Measurements from ENCODE around the gene SAFB2. TPM values are rescaled to one million over a fixed set of nuclear protein-coding genes. Genes with fewer than 3 reads are reported as not detected.
A peak's percentile ranks its signal among the peaks of the same experiment; 100 is the strongest.

Gene SAFB2
- total RNA-seq, 1 experiment from 2014 or later, result 76.1 TPM

- H3K9me3 ChIP-seq (ENCODE audit: control insufficient read depth, low read depth, low read length), result no peaks in the 10 kb centered on the region
- H3K4me2 ChIP-seq (ENCODE audit: insufficient read depth, insufficient read length, low read length), result no peak overlapping the region
- H2BK15ac ChIP-seq (ENCODE audit: low read depth, low read length), result no peak overlapping the region
- H3K27ac ChIP-seq (ENCODE audit: insufficient read length, low read depth, low read length), result no peak overlapping the region
- no peak overlapping the region for H3K23ac ChIP-seq (ENCODE audit: insufficient read length, low read depth, low read length)
- no CpG with 5 or more reads among the region's 22 CpGs for WGBS (ENCODE audit: extremely low coverage, insufficient read length, low lambda C conversion rate)
- no peak overlapping the region for H4K8ac ChIP-seq (replicated peaks; ENCODE audit: insufficient read length, low read depth, low read length)
- no peak for TF ChIP-seq CTCF (conservative IDR thresholded peaks at IDR 0.05)
- no peaks in the 10 kb centered on the region for H3K23me2 ChIP-seq (ENCODE audit: insufficient read length, low read depth, low read length, poor library complexity, severe bottlenecking)
- H3K18ac ChIP-seq (ENCODE audit: insufficient read length, low read depth, low read length), result no peak overlapping the region
- no peak overlapping the region for H3K14ac ChIP-seq (ENCODE audit: insufficient read depth, low read length)
- no peak overlapping the region for H2BK5ac ChIP-seq (ENCODE audit: insufficient read length, low read length)
- H3K9ac ChIP-seq (ENCODE audit: extremely low read depth, insufficient read length, low read length), result no peak overlapping the region
- Mint-ChIP-seq H3K4me3 (no peak overlapping the region; a peak in 1 of 5 replicates), H3K4me1 (peaks cover 7 to 14% of the 10 kb centered on the region in 2 experiments), H3K9me3 (no peaks in the 10 kb centered on the region), H3K27me3 (ENCODE audit: low read depth) (no peaks in the 10 kb centered on the region; the same call in 1 of the 2 replicates), H3K36me3 (ENCODE audit: insufficient read depth in 1 of 3, low read depth in 3 of 3) (peaks cover 45 to 87% (median 70%) of the 10 kb centered on the region in 3 experiments; a peak in 6 of 7 replicates), H3K27ac (peak overlapping the region; percentile 36 to 94 (median 91); a peak in 4 of 7 replicates)
- no peak overlapping the region for H2BK120ac ChIP-seq (ENCODE audit: low read depth, low read length, poor library complexity, severe bottlenecking)
- no peak overlapping the region for H4K91ac ChIP-seq (ENCODE audit: insufficient read length, low read depth, low read length)
- H2BK12ac ChIP-seq (ENCODE audit: insufficient read length, low read depth, low read length), result no peak overlapping the region
- H3K79me1 ChIP-seq (ENCODE audit: insufficient read depth, low read depth, low read length, poor library complexity, severe bottlenecking), result no peaks in the 10 kb centered on the region
- peaks cover 4% of the 10 kb centered on the region for H4K20me1 ChIP-seq (ENCODE audit: control insufficient read depth, insufficient read depth, insufficient read length)
- no peak overlapping the region for H2BK20ac ChIP-seq (ENCODE audit: low read depth, low read length, poor library complexity, severe bottlenecking)
- H3K56ac ChIP-seq (ENCODE audit: insufficient read length, low read depth, low read length), result no peak overlapping the region
- H4K5ac ChIP-seq (ENCODE audit: insufficient read length, low read depth, low read length), result no peak overlapping the region
- peak; percentile 87 for DNase-seq
- no peaks in the 10 kb centered on the region for H3K27me3 ChIP-seq (ENCODE audit: insufficient read depth, low read length)
- H3K79me2 ChIP-seq (ENCODE audit: insufficient read depth, low read length), result no peaks in the 10 kb centered on the region
- H3T11ph ChIP-seq (ENCODE audit: low read length), result no peak overlapping the region
- H3K4me1 ChIP-seq (ENCODE audit: insufficient read depth, low read length), result no peaks in the 10 kb centered on the region
- H2AK5ac ChIP-seq (ENCODE audit: insufficient read length, low read length), result no peak overlapping the region
- H3K4ac ChIP-seq (ENCODE audit: low read depth, low read length), result no peak overlapping the region
- H2AFZ ChIP-seq (ENCODE audit: low read length), result no peak overlapping the region
These were observed 45.2 kb upstream of the SAFB2 start for GRCh38 chr19:5667751-5668271.
